Heart right ventricle (tissue), 16 donors: ENCODE data around the gene SPEG. TPM values are rescaled to one million over a fixed set of nuclear protein-coding genes. Genes with fewer than 3 reads are reported as not detected.

Source experiments
- ATAC-seq, 8 donors: fragments of 200-7000 bp; cut with Tn5 transposase; one replicate each; pipeline ENCODE4 v1.9.1; 2020; ENCODE audit warnings: mild to moderate bottlenecking in 8 of 8, moderate library complexity in 8 of 8, moderate number of reproducible peaks in 1 of 8
- DNase-seq, 2 donors: peaks; one replicate each; pipeline ENCODE4 v3.0.0-alpha.2; 2020
- H3K27ac ChIP-seq, 10 donors: fragments of 200-600 bp; sonication (generic) in 2 of 10; one replicate each; pipeline versions ENCODE4 v1.5.0 to v1.8.0; 2020 to 2022; ENCODE audit warnings: mild to moderate bottlenecking in 3 of 10
- H3K27me3 ChIP-seq, 7 donors: fragments of 200-600 bp; one replicate each; pipeline ENCODE4 v1.8.0; 2021 to 2022; ENCODE audit warnings: mild to moderate bottlenecking in 2 of 7
- H3K36me3 ChIP-seq, 9 donors: fragments of 200-600 bp; sonication (generic) in 1 of 9; one replicate each; pipeline versions ENCODE4 v1.5.0 to v1.8.0; 2020 to 2022; ENCODE audit warnings: mild to moderate bottlenecking in 2 of 9
- H3K4me1 ChIP-seq, 9 donors: fragments of 200-600 bp; sonication (generic) in 1 of 9; one replicate each; pipeline versions ENCODE4 v1.5.0 to v1.8.0; 2020 to 2022; ENCODE audit warnings: mild to moderate bottlenecking in 4 of 9
- H3K4me3 ChIP-seq, 10 donors: fragments of 200-600 bp; sonication (generic) in 2 of 10; one replicate each; pipeline versions ENCODE4 v1.5.0 to v1.8.0; 2020 to 2022; ENCODE audit warnings: mild to moderate bottlenecking in 7 of 10, moderate library complexity in 2 of 10
- H3K9me3 ChIP-seq, 11 donors: fragments of 200-600 bp in 10 of 11; sonication (generic) in 2 of 11; one replicate each; pipeline versions ENCODE4 v1.5.0 to v1.8.0; 2013 to 2022; ENCODE audit warnings: mild to moderate bottlenecking in 2 of 11, control low read depth in 1 of 11, moderate library complexity in 1 of 11
- WGBS, 2 donors: extraction: QIAGEN DNeasy Blood & Tissue Kit; methylation state at CpG; one replicate each; pipeline ENCODE4 v1.1.7; 2013; ENCODE audit warnings: inconsistent platforms in 1 of 2; 5-methylcytosine and 5-hydroxymethylcytosine counted together
- intact Hi-C, 10 donors: fragments of 100-400 bp; cut with DNase I; formaldehyde crosslinking; loops; one replicate each; pipeline versions ENCODE4 v1.11.1 to v1.14.2; 2022
- polyA plus RNA-seq, 2 donors: library from polyadenylated mRNA; stranded (reverse); fragments of 200-250 nt; gene quantifications; one replicate each; pipeline ENCODE4 v1.2.3, GENCODE V29; 2013
- total RNA-seq, 10 donors: library from RNA; stranded (reverse); fragmentation: NEBNext Ultra II Directional in 3 of 10; extraction: Animal tissue kit (Norgen Biotek cat#: 25700) in 3 of 10; gene quantifications; one replicate each; pipeline versions ENCODE4 v1.2.1 to v1.2.4, GENCODE V29; 2021 to 2023
- TF ChIP-seq, protein P1 (sequence below), 9 donors: fragments of 200-600 bp; sonication (generic) in 2 of 9; IDR thresholded peaks; one replicate each; pipeline versions ENCODE4 v1.5.0 to v1.8.0; 2021 to 2022; ENCODE audit warnings: antibody characterized with exemption in 9 of 9, mild to moderate bottlenecking in 5 of 9, moderate library complexity in 1 of 9
- donor health status: Arrhythmogenic right ventricular cardiomyopathy.
- donor health status: ischemic (EF 13 %, LVEDD 7.1; RV severe dilation, severe dysfunction).
- donor health status: healthy with polysubstance abuse.
- donor health status: DM: no; HTN: yes; CAD: no.
- donor health status: DM: no; HTN: no; CAD: no.
- donor health status: ischemic (EF 25% LVEDD 6.9; RV normal size, moderate dysfunction).
- donor health status: ischemic (EF 25% LVEDD 5.7; RV mildly dilated, moderate dysfunction).
- donor health status: healthy.
- donor health status: DM: yes; HTN: yes; CAD: no.
- donor health status: Ischemic cardiomyopathy.
- donor health status: ischemic (EF 35%, LVEDD 5.7; RV mildly dilated, moderate dysfunction).
- donor health status: nonischemic (EF 11% LVEDD 7.7; RV severe dilation, severe dysfunction).
- donor health status: DM: yes; HTN: yes; CAD: no.
- donor health status: PGD.
- donor health status: ischemic (EF 29% LVEDD 5.4; RV normal size, mild dysfunction).
- donor health status: nonischemic (EF 23%, LVEDD 6.1; RV moderate dilation, normal function).

The SPEG gene
- total and polyA plus RNA-seq, 12 donors, result 62.9 to 151 (median 120) TPM

DNA sequence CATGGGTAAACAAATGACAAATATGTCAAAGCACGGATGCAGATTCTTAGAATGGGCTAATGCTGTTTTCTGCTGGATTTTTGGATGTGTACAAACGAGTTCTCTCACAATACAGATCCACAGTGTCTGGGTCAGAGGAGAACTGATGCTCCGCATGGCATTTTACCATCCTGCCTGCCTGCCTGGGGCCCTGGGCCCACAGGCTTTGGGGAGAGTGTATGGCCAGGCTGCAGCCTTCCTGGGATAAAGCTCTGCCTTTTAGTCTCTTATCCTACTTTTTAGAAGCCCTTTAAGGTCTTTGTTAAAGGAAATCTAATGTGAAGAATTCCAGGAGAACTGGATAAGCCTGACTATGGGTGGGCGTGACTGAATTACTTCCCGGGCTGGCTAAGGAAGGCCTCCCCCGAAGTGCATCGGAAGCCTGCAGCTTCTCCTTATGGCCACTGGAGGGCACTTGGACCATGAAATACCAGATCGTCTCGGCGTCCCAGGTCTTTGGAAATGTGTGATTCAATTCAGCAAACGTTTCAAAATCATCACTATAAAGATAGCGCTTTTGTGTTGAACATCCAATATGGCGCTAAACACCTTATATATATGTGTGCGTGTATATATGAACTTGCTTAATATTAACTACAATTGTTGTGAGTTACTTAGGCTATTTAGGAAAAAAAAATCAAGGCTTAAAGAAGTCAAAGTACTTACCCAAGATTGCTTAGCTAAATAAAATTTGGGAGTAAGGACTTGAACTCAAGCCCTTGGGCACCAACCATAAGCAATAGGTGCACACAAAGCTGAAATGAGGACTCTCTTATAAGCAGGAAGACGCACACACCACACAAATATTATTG lies 31.8 kb upstream of the SPEG start:
- peak overlapping the region in 8 of 10 donors; percentile 83 to 96 (median 92) for H3K27ac ChIP-seq
- no peaks in the 10 kb centered on the region for H3K27me3 ChIP-seq
- H3K4me1 ChIP-seq, result peaks cover 0 to 50% (median 19%) of the 10 kb centered on the region in 9 donors
- no peaks in the 10 kb centered on the region for H3K36me3 ChIP-seq
- 20% methylated on average over 15 of the region's 15 CpGs for WGBS, 2 donors
- DNase-seq (peak in 1 of 2 donors; percentile 75), ATAC-seq (peak in 6 of 8 donors; percentile 7 to 31 (median 19))
- TF ChIP-seq, protein P1, sequence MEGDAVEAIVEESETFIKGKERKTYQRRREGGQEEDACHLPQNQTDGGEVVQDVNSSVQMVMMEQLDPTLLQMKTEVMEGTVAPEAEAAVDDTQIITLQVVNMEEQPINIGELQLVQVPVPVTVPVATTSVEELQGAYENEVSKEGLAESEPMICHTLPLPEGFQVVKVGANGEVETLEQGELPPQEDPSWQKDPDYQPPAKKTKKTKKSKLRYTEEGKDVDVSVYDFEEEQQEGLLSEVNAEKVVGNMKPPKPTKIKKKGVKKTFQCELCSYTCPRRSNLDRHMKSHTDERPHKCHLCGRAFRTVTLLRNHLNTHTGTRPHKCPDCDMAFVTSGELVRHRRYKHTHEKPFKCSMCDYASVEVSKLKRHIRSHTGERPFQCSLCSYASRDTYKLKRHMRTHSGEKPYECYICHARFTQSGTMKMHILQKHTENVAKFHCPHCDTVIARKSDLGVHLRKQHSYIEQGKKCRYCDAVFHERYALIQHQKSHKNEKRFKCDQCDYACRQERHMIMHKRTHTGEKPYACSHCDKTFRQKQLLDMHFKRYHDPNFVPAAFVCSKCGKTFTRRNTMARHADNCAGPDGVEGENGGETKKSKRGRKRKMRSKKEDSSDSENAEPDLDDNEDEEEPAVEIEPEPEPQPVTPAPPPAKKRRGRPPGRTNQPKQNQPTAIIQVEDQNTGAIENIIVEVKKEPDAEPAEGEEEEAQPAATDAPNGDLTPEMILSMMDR (IDR thresholded peaks at IDR 0.05), result peak; percentile 83 to 94 (median 90)
- no peak overlapping the region for H3K4me3 ChIP-seq
- intact Hi-C loops, result loop anchor here (1.0 to 10.0 kb wide), 10 partner anchors 32 to 242 kb away; partner anchors contain the start of gene SPEG (in 1 of the 10)
- H3K9me3 ChIP-seq, result no peaks in the 10 kb centered on the region

DNA sequence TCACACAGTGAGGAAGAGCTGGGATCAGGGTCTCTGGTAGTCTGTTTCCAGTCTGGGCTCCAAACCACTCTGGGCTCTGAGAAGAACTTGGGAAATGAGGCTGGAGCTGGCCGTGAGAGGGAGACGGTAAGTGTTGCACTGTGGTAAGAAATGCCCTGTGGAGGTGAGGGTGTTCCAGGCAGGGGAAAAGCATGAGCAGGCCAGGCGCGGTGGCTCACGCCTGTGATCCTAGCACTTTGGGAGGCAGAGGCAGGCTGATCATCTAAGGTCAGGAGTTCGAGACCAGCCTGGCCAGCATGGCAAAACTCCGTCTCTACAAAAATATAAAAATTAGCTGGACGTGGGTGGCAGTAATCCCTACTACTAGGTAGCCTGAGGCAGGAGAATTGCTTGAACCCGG lies 30.8 kb upstream of the SPEG start:
- Histone ChIP-seq H3K9me3 (no peaks in the 10 kb centered on the region), H3K27me3 (no peaks in the 10 kb centered on the region), H3K4me3 (no peak overlapping the region), H3K36me3 (no peaks in the 10 kb centered on the region), H3K4me1 (peaks cover 0 to 60% (median 21%) of the 10 kb centered on the region in 9 donors), H3K27ac (peak overlapping the region; percentile 79 to 96 (median 90))
- WGBS, 2 donors, result 87% methylated on average over 9 of the region's 9 CpGs
- TF ChIP-seq, protein P1 (IDR thresholded peaks at IDR 0.05), result no peak
- ATAC-seq (no peak), DNase-seq (no peak)
- intact Hi-C loops, result loop anchor here (1.0 to 10.0 kb wide), 14 partner anchors 15 to 241 kb away; partner anchors contain the start of genes SPEG (in 3 of the 10), DES (in 1 of the 10) and GMPPA (in 1 of the 10)

DNA sequence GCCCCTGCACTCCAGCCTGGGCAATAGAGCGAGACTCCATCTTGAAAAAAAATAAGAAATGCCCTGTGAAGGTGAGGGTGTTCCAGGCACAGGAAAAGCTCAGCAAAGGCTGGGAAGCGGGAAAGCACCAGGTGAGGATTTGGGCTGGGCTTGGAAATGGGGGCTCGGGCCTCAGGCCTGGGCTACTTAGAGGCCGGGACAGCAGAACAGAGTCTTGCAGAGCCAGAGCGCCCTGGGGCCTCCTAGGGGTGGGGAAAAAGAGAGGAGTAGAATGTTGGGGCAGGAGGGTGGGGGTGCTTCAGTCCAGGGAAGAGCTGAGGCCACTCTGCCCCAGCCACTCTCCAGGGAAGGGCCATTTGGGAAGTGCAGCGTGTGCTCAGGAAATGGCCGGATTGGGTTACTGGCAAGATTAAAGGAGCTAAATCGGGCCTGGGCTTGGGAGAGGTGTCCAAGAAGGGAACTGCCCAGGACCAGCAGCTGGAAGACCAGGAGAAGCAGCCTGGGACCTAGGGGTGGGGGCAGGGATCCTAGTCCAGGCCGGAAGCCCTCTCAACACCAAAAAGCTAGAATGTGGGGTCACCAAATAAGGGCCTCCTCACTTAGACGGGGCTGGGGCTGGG lies 30.2 kb upstream of the SPEG start:
- peak; percentile 31 to 53 for DNase-seq
- Histone ChIP-seq H3K27ac (peak overlapping the region; percentile 79 to 96 (median 90)), H3K4me3 (peak overlapping the region in 3 of 10 donors; percentile 3 to 17 (median 13)), H3K36me3 (no peaks in the 10 kb centered on the region), H3K9me3 (no peaks in the 10 kb centered on the region), H3K4me1 (peaks cover 0 to 65% (median 23%) of the 10 kb centered on the region in 9 donors), H3K27me3 (no peaks in the 10 kb centered on the region)
- intact Hi-C loops, result loop anchor here in 8 of 10 donors (1.0 to 10.0 kb wide), 12 partner anchors 14 to 240 kb away; partner anchors contain the start of genes SPEG (in 2 of the 8), DES (in 1 of the 8) and GMPPA (in 1 of the 8)
- ATAC-seq, result peak; percentile 39 to 74 (median 62)
- 38 to 55% methylated on average over 10 of the region's 10 CpGs for whole genome bisulfite sequencing, 2 donors
- TF ChIP-seq, protein P1 (IDR thresholded peaks at IDR 0.05), result peak in 1 of 9 donors; percentile 5

DNA sequence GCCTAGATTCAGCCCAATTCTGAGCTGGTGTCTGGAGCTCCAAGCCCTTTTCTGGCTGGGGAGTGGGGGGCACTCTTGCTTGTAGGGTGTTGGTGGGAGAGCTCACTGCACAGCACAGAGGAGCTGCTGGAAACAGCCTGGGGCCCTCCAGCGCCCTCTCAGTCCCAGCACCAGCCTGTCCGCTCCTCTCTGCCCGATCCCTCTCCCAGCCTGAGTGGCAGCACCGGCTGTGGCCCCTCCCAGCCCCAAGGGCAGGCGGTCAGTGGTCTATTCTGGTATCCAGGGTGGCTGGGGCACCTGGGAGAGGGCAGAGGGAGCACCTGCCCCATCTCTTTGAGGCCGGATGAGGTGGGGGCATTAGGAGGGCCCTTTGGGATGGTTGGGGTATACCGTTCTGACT lies 29.7 kb upstream of the SPEG start:
- H3K4me1 ChIP-seq, result peaks cover 0 to 66% (median 23%) of the 10 kb centered on the region in 9 donors
- no peaks in the 10 kb centered on the region for H3K27me3 ChIP-seq
- H3K4me3 ChIP-seq, result peak overlapping the region in 4 of 10 donors; percentile 3 to 17 (median 11)
- no peaks in the 10 kb centered on the region for H3K36me3 ChIP-seq
- peak; percentile 66 to 72 for DNase-seq
- intact Hi-C loops, result loop anchor here in 8 of 10 donors (1.0 to 10.0 kb wide), 13 partner anchors 12 to 240 kb away; partner anchors contain the start of genes SPEG (in 2 of the 8), DES (in 1 of the 8) and GMPPA (in 1 of the 8)
- TF ChIP-seq, protein P1 (IDR thresholded peaks at IDR 0.05), result no peak
- 42 to 52% methylated on average over 7 of the region's 7 CpGs for WGBS, 2 donors
- H3K27ac ChIP-seq, result peak overlapping the region; percentile 79 to 96 (median 90)
- no peaks in the 10 kb centered on the region for H3K9me3 ChIP-seq
- ATAC-seq, result peak; percentile 49 to 80 (median 75)
